Neutrophil (primary cell): ENCODE data around the gene OXCT1.

Experiments used
- H3K27ac ChIP-seq: fragments of 200-600 bp; sonication (generic); 2 replicates; pipeline ENCODE4 v1.5.1; 2016; ENCODE audit warnings: mild to moderate bottlenecking, moderate library complexity
- H3K27me3 ChIP-seq: fragments of 200-600 bp; sonication (generic); 2 replicates; pipeline ENCODE4 v1.6.0; 2016; ENCODE audit warnings: mild to moderate bottlenecking
- H3K36me3 ChIP-seq: fragments of 200-600 bp; sonication (generic); 2 replicates; pipeline ENCODE4 v1.5.1; 2017
- H3K4me1 ChIP-seq, 2 experiments: fragments of 200-600 bp in 1 of 2; sonication (generic) in 1 of 2; 1 replicate in 1 of 2; 2 replicates in 1 of 2; pipeline versions ENCODE4 v1.5.1 to v1.6.1; 2013 to 2016; ENCODE audit warnings: low read depth in 1 of 2, low read length in 1 of 2, mild to moderate bottlenecking in 1 of 2, moderate library complexity in 1 of 2; ENCODE audit not compliant: control insufficient read depth in 1 of 2, insufficient read depth in 1 of 2
- H3K4me3 ChIP-seq, 2 experiments: fragments of 200-600 bp in 1 of 2; sonication (generic) in 1 of 2; 1 replicate in 1 of 2; 2 replicates in 1 of 2; pipeline ENCODE4 v1.5.1; 2013 to 2016; ENCODE audit warnings: low read depth in 1 of 2, low read length in 1 of 2, mild to moderate bottlenecking in 1 of 2, moderate library complexity in 1 of 2
- H3K9me3 ChIP-seq: fragments of 200-600 bp; sonication (generic); 2 replicates; pipeline ENCODE4 v1.5.1; 2016
- TF ChIP-seq, protein P1 (sequence below): fragments of 200-600 bp; sonication (generic); IDR thresholded peaks from 2 replicates; pipeline ENCODE4 v1.5.1; 2016; ENCODE audit warnings: antibody characterized with exemption

Gene OXCT1

DNA sequence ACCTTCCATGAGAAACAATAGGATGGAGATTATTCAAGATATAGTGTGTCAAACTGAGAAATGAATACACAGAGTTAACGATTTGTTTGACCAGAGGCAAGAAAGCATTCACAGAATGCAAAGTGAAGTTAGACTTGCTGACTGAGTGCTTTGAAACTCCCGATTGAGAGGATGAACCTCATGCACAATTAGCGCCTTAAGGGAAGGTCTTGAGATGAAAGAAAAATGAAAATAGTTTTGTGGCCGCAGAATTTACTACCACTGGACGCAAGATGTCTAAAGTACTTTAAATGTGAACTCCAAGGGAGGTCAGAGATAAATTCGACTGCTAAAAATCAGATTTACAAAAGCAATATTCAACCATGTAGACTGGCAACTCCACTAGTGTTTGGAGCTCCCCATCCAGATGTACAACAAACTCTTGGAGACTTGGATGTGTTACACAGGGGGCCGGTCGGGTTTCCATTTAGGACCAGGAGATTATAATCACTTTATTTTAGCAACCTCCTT, 33.2 kb upstream of the OXCT1 start:
- no peaks in the 10 kb centered on the region for H3K9me3 ChIP-seq
- H3K27ac ChIP-seq, result peak overlapping the region; percentile 87
- H3K4me1 ChIP-seq, result peaks cover 15 to 19% of the 10 kb centered on the region in 2 experiments
- peaks cover 4% of the 10 kb centered on the region for H3K36me3 ChIP-seq
- TF ChIP-seq, protein P1, sequence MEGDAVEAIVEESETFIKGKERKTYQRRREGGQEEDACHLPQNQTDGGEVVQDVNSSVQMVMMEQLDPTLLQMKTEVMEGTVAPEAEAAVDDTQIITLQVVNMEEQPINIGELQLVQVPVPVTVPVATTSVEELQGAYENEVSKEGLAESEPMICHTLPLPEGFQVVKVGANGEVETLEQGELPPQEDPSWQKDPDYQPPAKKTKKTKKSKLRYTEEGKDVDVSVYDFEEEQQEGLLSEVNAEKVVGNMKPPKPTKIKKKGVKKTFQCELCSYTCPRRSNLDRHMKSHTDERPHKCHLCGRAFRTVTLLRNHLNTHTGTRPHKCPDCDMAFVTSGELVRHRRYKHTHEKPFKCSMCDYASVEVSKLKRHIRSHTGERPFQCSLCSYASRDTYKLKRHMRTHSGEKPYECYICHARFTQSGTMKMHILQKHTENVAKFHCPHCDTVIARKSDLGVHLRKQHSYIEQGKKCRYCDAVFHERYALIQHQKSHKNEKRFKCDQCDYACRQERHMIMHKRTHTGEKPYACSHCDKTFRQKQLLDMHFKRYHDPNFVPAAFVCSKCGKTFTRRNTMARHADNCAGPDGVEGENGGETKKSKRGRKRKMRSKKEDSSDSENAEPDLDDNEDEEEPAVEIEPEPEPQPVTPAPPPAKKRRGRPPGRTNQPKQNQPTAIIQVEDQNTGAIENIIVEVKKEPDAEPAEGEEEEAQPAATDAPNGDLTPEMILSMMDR, result no peak
- H3K27me3 ChIP-seq, result peaks cover 23% of the 10 kb centered on the region
- H3K4me3 ChIP-seq, result peak overlapping the region; percentile 76 to 87

DNA sequence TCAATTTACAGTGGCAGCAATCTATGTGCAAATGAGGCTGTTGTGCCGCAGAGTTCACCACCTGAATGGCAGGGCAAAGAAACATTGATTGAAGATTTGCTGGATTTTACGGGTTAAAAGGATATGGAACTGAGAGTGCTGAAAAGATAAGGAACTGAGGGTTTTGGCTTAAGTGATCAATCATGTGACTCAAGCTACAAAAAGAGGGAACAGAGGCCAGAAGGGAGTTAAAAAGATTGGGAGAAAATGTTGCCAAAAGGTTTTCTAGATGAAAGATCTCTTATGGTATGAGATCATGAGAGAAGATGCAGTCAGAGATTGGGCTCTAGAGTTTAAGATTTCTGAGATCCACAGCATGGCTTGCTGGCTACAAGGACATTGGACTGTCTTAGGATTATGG, 26.0 kb upstream of the OXCT1 start:
- H3K36me3 ChIP-seq, result no peaks in the 10 kb centered on the region

DNA sequence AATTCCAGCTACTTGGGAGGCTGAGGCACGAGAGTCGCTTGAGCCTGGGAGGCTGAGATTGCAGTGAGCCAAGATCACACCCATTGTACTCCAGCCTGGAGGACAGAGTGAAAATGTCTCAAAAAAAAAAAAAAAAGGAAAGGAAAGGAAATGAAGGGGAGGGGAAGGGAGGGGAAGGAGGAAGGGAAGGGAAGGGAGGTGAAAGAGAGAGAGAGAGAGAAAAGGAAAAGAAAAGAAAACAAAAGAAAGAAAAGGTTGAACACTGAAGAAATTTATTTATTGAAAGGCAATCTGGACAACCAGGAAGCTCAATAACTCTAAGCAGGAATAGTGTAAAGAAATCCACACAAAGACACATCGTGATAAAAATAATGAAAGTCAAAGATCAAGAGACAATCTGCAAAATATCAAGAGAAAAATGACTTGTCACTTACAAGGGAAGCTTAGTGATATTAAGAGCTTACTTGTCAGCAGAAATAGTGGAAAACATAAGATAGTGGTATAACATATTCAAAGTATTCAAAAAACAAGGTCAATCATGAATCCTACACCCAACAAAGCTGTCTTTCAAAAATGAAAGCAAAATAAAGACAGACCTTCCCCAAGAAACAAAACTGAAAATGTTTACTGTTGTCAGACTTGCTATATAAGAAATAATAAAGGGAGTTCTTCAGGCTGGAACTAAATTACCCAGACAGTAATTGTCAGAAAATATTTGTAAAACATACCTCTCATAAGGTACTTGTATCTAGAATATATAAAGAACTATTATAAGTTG, 23.0 kb upstream of the OXCT1 start:
- no peaks in the 10 kb centered on the region for H3K36me3 ChIP-seq
- no peak overlapping the region for H3K27ac ChIP-seq
- TF ChIP-seq, protein P1, result no peak
- H3K9me3 ChIP-seq, result no peaks in the 10 kb centered on the region
- H3K27me3 ChIP-seq, result peaks cover 83% of the 10 kb centered on the region
- H3K4me3 ChIP-seq, result no peak overlapping the region
- H3K4me1 ChIP-seq, result no peaks in the 10 kb centered on the region

More for the DNA sequence above, 26.0 kb upstream of the OXCT1 start:
- TF ChIP-seq, protein P1, result no peak
- Histone ChIP-seq H3K4me1 (no peaks in the 10 kb centered on the region), H3K4me3 (no peak overlapping the region), H3K27me3 (peaks cover 83% of the 10 kb centered on the region), H3K27ac (no peak overlapping the region), H3K9me3 (no peaks in the 10 kb centered on the region)

DNA sequence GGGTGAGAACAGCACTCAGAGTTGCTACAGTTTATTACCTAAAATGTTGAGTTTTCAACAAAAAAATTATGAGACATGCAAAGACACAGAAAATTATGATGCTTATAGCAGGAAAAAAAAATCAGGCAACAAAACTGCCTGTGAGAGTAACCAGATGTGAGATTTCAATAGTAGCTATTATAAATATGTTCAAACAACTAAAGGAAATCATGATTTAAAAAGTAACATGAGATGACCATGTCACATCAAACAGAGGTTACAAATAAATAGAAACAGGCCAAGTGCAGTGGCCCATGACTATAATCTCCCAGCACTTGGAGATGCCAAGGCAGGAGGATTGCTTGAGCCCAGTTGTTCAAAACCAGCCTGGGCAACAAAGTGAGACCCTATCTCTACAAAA, 21.8 kb upstream of the OXCT1 start:
- Histone ChIP-seq H3K9me3 (no peaks in the 10 kb centered on the region), H3K27me3 (peaks cover 84% of the 10 kb centered on the region), H3K36me3 (no peaks in the 10 kb centered on the region), H3K27ac (no peak overlapping the region), H3K4me1 (no peaks in the 10 kb centered on the region), H3K4me3 (no peak overlapping the region)
- TF ChIP-seq, protein P1, result no peak

DNA sequence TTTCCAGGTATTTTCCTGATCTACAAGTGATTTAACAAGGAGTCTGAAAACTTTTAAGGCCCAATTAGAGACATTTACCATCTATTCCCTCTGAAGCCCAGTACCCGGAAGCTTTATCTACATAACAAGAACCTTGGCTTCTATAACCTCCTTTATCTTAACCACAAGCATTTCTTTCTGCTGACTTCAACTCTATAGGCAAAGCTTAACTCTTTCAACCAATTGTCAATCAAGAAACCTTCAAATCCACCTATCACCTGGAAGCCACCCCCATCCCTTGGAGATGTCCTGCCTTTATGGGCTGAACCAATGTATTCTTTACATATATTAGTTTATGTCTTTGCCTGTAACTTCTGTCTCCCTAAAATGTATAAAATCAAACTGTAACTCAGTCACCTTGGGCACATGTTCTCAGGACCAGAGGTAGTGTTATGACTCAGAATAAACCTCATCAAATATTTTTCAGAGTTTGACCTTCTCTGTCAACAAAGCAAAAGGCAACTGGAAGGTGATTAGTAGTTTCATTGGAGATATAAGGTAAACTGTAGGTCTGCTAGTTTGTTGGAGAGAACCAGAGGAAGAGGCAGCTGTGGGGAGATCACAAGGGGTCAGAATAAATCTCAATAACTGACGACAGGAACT, 21.0 kb upstream of the OXCT1 start:
- no peaks in the 10 kb centered on the region for H3K4me1 ChIP-seq
- TF ChIP-seq, protein P1, result no peak
- no peak overlapping the region for H3K27ac ChIP-seq
- H3K9me3 ChIP-seq, result no peaks in the 10 kb centered on the region
- no peak overlapping the region for H3K4me3 ChIP-seq
- no peaks in the 10 kb centered on the region for H3K36me3 ChIP-seq
- peaks cover 78% of the 10 kb centered on the region for H3K27me3 ChIP-seq
